CD4-positive, alpha-beta T cell treated with Interleukin-12 subunit alpha and Interleukin-12 subunit beta, for 1 hour (primary cell): ENCODE results near the gene MMP25.
A peak's percentile ranks its signal among the peaks of the same experiment; 100 is the strongest.
"Not testable (repeated sequence)": the region's sequence is repeated elsewhere in the genome, so short reads cannot be mapped to it uniquely, and the experiment has no call there.

ENCODE experiments used
- DNase-seq: peaks from one replicate; pipeline ENCODE4 v3.0.0-alpha.2; 2020

MMP25 gene

GRCh38 chr16:3056336-3057180 is 10.2 kb downstream of the MMP25 start:
- DNase-seq = no peak

DNA sequence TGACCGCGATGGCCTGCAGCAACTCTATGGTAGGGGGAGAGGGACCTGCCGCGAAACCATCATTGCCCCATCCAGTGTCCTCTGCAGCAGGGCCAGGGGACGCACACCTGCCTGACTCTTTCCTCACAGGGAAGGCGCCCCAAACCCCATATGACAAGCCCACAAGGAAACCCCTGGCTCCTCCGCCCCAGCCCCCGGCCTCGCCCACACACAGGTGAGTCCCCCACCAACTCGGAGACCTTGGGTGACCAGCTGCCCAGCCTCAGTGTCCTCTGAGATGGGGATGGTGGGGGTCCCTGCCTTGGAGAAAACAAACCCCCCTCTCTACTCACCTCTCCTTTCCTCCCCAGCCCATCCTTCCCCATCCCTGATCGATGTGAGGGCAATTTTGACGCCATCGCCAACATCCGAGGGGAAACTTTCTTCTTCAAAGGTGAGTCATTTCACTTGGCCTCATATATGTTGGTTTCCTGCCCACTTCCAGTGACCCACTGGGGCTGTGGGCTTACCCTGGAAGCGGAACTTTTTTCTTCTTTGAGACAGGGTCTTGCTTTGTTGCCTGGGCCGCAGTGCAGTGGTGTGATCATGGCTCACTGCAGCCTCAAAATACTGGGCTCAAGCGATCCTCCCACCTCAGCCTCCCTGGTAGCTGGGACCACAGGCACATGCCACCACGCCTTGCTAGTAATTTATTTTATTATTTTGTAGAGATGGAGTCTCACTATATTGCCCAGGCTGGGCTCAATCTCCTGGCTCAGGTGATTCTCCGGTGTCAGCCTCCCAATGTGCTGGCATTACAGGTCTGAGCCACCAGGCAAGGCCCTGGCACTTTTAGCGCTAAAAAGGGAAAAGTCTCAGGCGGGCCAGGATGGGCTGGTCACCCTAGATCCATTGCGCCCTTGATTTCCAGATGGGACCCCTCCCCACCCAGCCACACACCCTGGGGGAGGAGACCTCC is 11.1 kb downstream of the MMP25 start:
- no peak for DNase-seq

- DNase-seq = peak; percentile 57
Observed at GRCh38 chr16:3058139-3059030, 12.0 kb downstream of the MMP25 start.

- peak; percentile 90 for DNase-seq
Observed at GRCh38 chr16:3059041-3059722, 12.8 kb downstream of the MMP25 start.

DNA sequence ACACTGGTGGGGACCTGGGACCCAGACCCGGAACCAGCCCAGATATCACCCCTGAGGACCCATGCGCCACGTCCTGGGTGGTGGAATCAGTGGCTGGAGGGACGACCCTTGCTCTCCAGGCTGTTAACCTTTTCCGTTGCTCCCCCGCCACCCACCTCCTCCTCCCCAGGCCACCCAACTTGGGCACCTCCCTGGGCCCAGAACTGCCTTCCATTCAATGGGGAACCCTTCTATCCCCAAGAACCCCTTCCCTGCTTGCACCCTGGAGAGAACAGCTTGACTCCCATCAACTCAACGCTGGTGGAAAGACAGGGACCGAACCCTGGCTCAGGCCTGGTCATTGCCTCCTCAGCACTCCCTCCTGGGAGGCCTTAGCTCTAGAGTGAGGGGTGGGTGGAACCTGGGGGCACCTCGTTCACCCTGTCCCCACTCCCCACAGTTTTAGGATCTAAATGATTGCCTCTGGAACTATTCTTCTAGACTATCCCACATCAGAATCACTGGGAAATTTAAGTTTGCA is 13.4 kb downstream of the MMP25 start:
- DNase-seq = no peak

GRCh38 chr16:3060339-3061127 is 14.2 kb downstream of the MMP25 start:
- DNase-seq = no peak

- no peak for DNase-seq
Observed at GRCh38 chr16:3062553-3062952, 16.2 kb downstream of the MMP25 start.

DNA sequence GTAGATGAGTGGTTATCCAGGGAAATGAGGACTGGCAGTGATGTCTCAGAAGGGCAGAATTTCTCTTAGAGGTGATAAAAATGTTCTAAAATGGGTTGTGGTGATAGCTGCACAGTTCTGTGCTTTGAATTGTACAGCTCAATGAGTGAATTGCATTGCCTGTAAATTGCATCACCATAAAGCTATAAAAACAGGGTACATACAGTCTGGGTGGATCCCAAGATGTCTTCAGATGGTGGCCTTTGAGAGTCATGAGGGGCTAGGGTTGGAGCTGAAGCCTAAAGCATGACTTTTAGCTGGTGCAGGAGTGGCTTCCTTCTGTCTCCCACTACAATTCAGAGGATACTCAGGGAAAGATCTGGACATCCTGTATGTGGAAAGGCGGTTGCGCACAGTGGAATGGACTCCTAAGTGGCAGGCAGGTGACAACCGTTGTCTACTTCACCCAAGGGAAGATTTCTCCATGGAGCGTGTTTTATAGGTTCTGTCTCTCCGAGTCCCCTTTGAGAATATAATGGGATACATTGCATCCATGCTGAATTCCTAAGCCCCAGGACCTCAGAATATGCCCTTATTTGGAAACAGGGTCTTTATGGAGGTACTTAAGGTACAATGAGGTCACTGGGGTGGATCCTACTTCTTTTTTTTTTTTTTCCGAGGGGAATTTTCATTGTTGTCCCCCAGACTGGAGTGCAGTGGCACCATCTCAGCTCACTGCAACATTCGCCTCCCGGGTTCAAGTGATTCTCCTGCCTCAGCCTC is 17.4 kb downstream of the MMP25 start:
- DNase-seq = no peak

- peak; percentile 87 for DNase-seq
Observed at GRCh38 chr16:3065069-3065741, 18.8 kb downstream of the MMP25 start, which contains the start of gene IL32. TSS of gene IL32 (plus strand) at chr16:3065640. CDS start at chr16:3065812, 172 bp downstream.

- DNase-seq = no peak
Observed at GRCh38 chr16:3065742-3066439, 19.5 kb downstream of the MMP25 start.

DNA sequence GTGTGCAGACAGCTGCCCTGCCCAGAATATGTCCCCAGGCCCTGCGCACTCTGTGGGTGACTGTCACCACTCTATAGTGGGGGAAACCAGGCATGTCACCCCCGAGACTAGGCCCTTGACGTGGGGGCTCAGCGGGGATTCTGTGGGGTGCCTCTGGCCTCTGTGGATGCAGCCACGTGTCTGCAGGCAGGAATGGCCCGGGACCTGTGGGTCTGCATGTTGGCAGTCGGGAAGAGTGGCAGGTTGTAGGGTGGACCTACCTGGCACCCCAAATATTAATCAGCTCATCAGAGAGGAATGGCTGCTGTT is 20.0 kb downstream of the MMP25 start:
- no peak for DNase-seq

GRCh38 chr16:3068487-3068886 is 22.1 kb downstream of the MMP25 start:
- no peak for DNase-seq

DNA sequence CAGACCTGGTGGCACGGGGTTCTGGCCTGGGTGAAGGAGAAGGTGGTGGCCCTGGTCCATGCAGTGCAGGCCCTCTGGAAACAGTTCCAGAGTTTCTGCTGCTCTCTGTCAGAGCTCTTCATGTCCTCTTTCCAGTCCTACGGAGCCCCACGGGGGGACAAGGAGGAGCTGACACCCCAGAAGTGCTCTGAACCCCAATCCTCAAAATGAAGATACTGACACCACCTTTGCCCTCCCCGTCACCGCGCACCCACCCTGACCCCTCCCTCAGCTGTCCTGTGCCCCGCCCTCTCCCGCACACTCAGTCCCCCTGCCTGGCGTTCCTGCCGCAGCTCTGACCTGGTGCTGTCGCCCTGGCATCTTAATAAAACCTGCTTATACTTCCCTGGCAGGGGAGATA is 22.8 kb downstream of the MMP25 start:
- DNase-seq = not testable (repeated sequence)

- peak; percentile 54 for DNase-seq
Observed at GRCh38 chr16:3070608-3071111, 24.3 kb downstream of the MMP25 start.

- peak; percentile 51 for DNase-seq
Observed at GRCh38 chr16:3071655-3072054, 25.3 kb downstream of the MMP25 start.

- peak; percentile 62 for DNase-seq
Observed at GRCh38 chr16:3072148-3072547, 25.8 kb downstream of the MMP25 start.

DNA sequence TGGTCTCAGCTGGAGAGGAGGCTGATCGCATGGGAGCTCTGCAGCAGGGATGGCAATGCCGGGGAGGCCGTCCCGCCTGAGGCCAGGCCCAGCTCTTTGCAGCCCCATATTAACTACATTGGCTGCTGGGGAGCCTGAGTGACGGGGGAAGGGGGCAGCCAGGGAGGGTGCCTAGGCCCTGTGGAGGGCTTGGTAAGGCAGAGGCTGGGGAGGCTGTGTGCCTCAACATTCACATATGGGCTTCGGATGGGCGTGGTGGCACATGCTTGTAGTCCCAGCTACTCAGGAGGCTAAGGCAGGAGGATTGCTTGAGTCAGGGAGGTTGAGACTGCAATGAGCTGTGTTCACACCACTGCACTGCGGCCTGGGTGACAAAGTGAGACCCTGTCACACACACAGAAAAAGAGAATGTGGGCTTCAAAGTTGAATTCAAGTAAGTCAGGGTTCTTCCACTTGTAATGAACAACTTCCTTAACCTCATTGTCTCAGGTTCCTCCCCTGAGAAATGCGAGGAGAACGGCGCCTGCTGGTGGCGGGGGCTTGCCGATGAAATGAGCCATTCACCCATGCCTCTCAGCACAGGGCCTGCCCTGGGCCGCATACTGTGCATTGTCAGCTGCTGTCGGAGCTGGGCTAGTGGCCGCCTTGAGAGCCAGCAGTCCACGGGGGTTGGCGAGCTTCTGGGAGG is 26.4 kb downstream of the MMP25 start:
- DNase-seq = peak; percentile 61

DNA sequence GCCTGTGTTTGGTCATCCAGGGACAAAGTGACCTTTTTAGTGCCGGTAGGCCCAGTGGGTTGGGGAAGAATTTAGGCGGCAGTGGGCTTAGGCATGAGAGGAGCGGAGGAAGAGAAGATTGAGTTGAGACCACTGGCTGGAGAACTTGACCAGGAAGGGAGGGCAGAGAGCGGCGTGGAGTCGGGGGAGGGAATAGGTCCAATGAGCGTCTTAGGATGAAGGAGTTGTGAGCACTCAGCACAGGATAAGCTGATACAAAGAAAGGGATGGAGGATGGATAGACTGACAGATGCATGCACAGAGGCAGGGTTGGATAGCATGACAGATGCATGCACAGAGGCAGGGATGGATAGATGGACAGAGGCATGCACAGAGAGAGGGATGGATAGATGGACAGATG is 27.1 kb downstream of the MMP25 start:
- no peak for DNase-seq
